Endothelial cell (in vitro differentiated cells): ENCODE measurements around the gene ZDHHC11. TPM values are rescaled to one million over a fixed set of nuclear protein-coding genes. Genes with fewer than 3 reads are reported as not detected.
"Not testable (repeated sequence)": the region's sequence is repeated elsewhere in the genome, so short reads cannot be mapped to it uniquely, and the experiment has no call there.

Experiments used
- DNase-seq: peaks from one replicate; pipeline ENCODE4 v3.0.0; 2021; ENCODE audit warnings: low spot score
- H3K27ac Mint-ChIP-seq: one replicate; pipeline ENCODE4 v1.8.0; 2021; ENCODE audit warnings: mixed read lengths, inconsistent platforms; ENCODE audit not compliant: unreplicated experiment
- H3K27me3 Mint-ChIP-seq: one replicate; pipeline ENCODE4 v1.8.0; 2021; ENCODE audit warnings: mild to moderate bottlenecking, moderate library complexity, mixed read lengths, inconsistent platforms; ENCODE audit not compliant: unreplicated experiment
- H3K36me3 Mint-ChIP-seq: one replicate; pipeline ENCODE4 v1.8.0; 2021; ENCODE audit warnings: mild to moderate bottlenecking, low read depth, mixed read lengths, inconsistent platforms; ENCODE audit not compliant: unreplicated experiment
- H3K4me1 Mint-ChIP-seq: one replicate; pipeline ENCODE4 v1.8.0; 2021; ENCODE audit warnings: mild to moderate bottlenecking, mixed read lengths, inconsistent platforms; ENCODE audit not compliant: unreplicated experiment
- H3K4me3 Mint-ChIP-seq: one replicate; pipeline ENCODE4 v1.8.0; 2021; ENCODE audit warnings: mild to moderate bottlenecking, mixed read lengths, inconsistent platforms; ENCODE audit not compliant: unreplicated experiment
- H3K9me3 Mint-ChIP-seq: one replicate; pipeline ENCODE4 v1.8.0; 2021; ENCODE audit warnings: mixed read lengths, inconsistent platforms; ENCODE audit not compliant: unreplicated experiment
- total RNA-seq: library from RNA; stranded (reverse); fragmentation: NEBNext Ultra II Directional; extraction: Animal tissue kit (Norgen Biotek cat#: 25700); gene quantifications from one replicate; pipeline ENCODE4 v1.2.1, GENCODE V29; 2021; ENCODE audit not compliant: unreplicated experiment
- TF ChIP-seq, protein P1 (sequence below): fragments of 200-600 bp; sonication (generic); IDR thresholded peaks from one replicate; pipeline ENCODE4 v1.5.0; 2021; ENCODE audit warnings: antibody characterized with exemption; ENCODE audit not compliant: unreplicated experiment

ZDHHC11 gene
- total RNA-seq, 1 donor from 2014 or later: 14.3 TPM

DNA sequence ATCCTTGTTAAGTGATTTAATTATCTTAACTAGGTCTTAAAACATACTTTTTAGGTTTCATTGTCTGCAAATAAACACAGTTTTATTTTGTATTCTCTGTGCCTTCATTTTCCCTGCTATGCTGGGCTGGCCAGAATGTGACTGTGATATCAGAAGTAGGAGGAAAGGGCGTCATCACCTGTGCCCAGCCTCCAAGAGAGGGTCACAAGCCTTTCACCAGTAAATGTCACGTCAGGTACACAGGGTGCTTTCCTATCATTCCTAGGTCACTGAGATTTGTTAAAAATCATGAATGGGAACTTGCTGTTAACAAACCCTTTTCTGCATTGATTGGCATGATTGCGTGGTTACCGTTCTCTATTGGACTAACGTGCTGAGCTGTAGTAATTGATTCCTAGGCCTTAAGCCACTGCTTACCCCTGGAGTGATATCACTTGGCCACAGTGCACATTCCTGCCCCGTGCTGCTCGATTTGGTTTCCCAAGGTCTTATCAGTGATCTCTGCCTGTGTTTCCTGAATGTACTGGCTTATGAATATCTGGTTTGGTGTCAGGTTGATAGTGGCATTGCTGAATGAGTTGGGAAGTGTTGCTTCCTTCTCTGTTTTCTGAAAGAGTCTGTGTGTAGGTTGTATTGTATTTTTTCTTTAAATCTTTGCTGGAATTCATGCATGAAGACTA is 14.7 kb downstream of the ZDHHC11 start:
- H3K9me3 Mint-ChIP-seq, DNase-seq, H3K36me3 Mint-ChIP-seq, H3K4me1 Mint-ChIP-seq, H3K27me3 Mint-ChIP-seq, H3K4me3 Mint-ChIP-seq, H3K27ac Mint-ChIP-seq: not testable (repeated sequence)

DNA sequence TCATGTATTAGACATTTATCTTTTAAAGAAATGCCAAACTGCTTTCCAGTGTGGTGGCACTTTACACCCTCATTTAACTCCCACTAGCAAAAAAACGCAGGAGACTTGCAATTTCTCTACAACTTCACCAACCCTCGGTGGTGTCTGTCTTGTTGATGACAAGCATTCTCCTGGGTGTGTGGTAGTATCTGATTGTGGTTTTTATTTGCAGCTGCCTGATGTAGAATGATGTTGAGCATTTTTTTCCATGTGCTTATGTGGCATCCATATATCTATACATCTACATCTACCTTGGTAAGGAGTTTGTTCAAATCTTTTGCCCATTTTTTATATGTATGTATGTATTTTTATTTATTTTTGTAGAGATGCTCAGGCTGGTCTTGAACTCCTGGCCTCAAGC is 16.8 kb downstream of the ZDHHC11 start:
- not testable (repeated sequence) for H3K9me3 Mint-ChIP-seq, H3K27ac Mint-ChIP-seq, H3K4me3 Mint-ChIP-seq, DNase-seq, H3K27me3 Mint-ChIP-seq, H3K36me3 Mint-ChIP-seq
- peaks cover 11% of the 10 kb centered on the region for H3K4me1 Mint-ChIP-seq

DNA sequence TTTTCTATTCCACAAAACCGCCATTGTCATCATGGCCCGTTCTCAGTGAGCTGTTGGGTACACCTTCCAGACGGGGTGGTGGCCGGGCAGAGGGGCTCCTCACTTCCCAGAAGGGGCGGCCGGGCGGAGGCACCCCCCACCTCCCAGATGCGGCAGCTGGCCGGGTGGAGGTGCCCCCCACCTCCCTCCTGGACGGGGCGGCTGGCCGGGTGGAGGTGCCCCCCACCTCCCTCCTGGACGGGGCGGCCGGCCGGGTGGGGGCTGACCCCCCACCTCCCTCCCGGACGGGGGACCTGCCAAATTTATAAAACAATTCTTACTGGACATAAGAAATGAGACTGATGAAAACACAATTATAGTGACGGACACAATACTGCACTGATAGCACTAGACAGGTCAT is 22.6 kb downstream of the ZDHHC11 start:
- not testable (repeated sequence) for H3K4me1 Mint-ChIP-seq, H3K4me3 Mint-ChIP-seq, H3K9me3 Mint-ChIP-seq, H3K27ac Mint-ChIP-seq, DNase-seq, H3K27me3 Mint-ChIP-seq
- H3K36me3 Mint-ChIP-seq: peaks cover 11% of the 10 kb centered on the region

DNA sequence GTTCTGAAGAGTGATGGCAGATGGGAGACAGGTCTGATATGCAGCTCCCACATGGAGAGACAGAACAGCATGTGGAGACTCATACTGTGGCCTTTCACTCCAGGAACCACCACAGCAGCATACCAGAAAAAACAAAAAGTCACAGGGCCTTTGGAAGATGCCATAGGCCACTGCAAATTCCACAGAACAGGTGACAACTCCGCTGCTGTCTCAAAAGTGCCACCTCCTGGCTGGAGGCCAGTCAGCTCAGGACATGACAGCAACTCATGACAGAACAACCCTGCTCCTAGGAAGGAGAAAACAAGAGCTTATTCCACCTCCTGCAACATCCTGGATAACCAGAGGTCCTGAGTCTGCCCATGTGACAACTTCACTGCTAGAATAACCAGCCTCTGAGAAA is 25.2 kb downstream of the ZDHHC11 start:
- not testable (repeated sequence) for DNase-seq, H3K9me3 Mint-ChIP-seq, H3K4me3 Mint-ChIP-seq, H3K27me3 Mint-ChIP-seq, H3K4me1 Mint-ChIP-seq, H3K27ac Mint-ChIP-seq
- peaks cover 19% of the 10 kb centered on the region for H3K36me3 Mint-ChIP-seq

DNA sequence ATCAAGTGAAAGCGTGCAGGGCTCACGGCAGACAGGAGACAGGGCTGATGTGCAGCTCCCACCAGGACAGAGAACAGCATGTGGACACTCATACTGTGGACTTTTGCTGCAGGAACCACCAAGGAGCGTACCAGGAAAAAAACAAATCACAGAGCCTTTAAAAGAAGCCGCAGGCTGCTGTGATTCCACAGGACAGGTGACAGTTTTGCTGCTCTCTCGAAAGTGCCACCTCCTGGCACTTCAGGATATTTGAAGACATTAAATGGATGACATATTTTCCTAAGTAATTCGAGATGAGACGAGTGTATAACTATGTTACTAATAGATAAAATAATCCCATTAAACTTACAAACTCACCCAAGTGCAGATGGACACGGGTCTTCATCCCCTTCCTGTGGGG is 29.3 kb downstream of the ZDHHC11 start:
- H3K4me1 Mint-ChIP-seq: no peaks in the 10 kb centered on the region
- H3K36me3 Mint-ChIP-seq: peaks cover 28% of the 10 kb centered on the region
- TF ChIP-seq, protein P1, sequence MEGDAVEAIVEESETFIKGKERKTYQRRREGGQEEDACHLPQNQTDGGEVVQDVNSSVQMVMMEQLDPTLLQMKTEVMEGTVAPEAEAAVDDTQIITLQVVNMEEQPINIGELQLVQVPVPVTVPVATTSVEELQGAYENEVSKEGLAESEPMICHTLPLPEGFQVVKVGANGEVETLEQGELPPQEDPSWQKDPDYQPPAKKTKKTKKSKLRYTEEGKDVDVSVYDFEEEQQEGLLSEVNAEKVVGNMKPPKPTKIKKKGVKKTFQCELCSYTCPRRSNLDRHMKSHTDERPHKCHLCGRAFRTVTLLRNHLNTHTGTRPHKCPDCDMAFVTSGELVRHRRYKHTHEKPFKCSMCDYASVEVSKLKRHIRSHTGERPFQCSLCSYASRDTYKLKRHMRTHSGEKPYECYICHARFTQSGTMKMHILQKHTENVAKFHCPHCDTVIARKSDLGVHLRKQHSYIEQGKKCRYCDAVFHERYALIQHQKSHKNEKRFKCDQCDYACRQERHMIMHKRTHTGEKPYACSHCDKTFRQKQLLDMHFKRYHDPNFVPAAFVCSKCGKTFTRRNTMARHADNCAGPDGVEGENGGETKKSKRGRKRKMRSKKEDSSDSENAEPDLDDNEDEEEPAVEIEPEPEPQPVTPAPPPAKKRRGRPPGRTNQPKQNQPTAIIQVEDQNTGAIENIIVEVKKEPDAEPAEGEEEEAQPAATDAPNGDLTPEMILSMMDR: no peak
- no peak overlapping the region for H3K4me3 Mint-ChIP-seq
- peaks cover 2% of the 10 kb centered on the region for H3K27me3 Mint-ChIP-seq
- no peaks in the 10 kb centered on the region for H3K9me3 Mint-ChIP-seq
- H3K27ac Mint-ChIP-seq: no peak overlapping the region
- DNase-seq: no peak

DNA sequence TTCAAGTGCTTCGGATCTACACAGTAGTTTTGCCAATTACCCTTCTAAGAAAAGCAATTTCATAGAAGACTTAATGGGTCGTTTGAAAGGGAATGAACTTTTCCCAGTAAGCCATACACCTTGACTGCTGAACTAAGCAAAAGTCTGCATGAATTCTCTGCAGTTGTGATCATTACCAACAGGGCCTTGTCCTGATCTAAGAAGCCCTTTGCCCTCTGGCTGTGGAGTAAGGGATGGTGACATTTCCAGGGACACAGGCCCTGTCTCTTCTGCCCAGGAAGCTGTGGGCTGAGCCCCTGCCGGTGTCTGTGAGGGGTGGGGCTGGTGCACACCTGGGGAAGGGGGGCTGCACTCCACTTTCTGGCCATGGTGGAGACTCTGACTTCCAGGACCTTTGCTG is 30.5 kb downstream of the ZDHHC11 start:
- no peaks in the 10 kb centered on the region for H3K4me1 Mint-ChIP-seq
- H3K36me3 Mint-ChIP-seq: peaks cover 31% of the 10 kb centered on the region
- no peak for DNase-seq
- H3K27me3 Mint-ChIP-seq: peaks cover 2% of the 10 kb centered on the region
- TF ChIP-seq, protein P1: no peak
- H3K4me3 Mint-ChIP-seq: no peak overlapping the region
- H3K27ac Mint-ChIP-seq: no peak overlapping the region
- H3K9me3 Mint-ChIP-seq: no peaks in the 10 kb centered on the region

DNA sequence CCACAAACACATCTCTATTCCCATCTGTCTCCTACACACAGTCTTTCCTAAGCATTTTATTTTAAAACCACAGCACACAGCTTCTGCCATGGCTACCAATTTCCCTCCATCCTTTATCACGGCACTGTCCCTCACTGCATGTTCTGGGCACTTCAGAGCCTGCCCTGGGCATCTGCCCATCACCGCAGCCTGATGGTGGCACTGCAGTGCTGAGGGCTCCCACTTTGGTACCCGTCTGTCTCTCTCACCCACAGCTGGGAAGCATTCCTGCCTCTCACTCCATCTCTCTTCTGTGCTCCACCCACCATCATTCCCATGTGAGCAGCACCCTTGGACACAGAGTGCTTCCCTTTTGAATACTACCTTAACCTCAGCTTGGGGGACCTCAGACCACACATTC is 31.7 kb downstream of the ZDHHC11 start:
- Mint-ChIP-seq H3K27ac (no peak overlapping the region), H3K27me3 (no peaks in the 10 kb centered on the region), H3K4me3 (no peak overlapping the region), H3K4me1 (no peaks in the 10 kb centered on the region), H3K9me3 (no peaks in the 10 kb centered on the region), H3K36me3 (peaks cover 29% of the 10 kb centered on the region)
- TF ChIP-seq, protein P1: no peak
- no peak for DNase-seq
